Right lobe of liver (tissue), 6 donors: ENCODE measurements around the gene HNRNPA1. TPM values are rescaled to one million over a fixed set of nuclear protein-coding genes. Genes with fewer than 3 reads are reported as not detected.

ENCODE experiments used
- ATAC-seq, 4 donors: fragments of 200-7000 bp; cut with Tn5 transposase; one replicate each; pipeline ENCODE4 v1.9.1; 2020; ENCODE audit warnings: mild to moderate bottlenecking in 4 of 4, moderate library complexity in 4 of 4
- DNase-seq, 3 donors: peaks; one replicate each; pipeline ENCODE4 v3.0.0-alpha.2; 2020
- H3K27ac ChIP-seq, 3 donors: fragments of 200-600 bp; one replicate each; pipeline ENCODE4 v1.8.0; 2022
- H3K27me3 ChIP-seq, 2 donors: fragments of 200-600 bp; one replicate each; pipeline ENCODE4 v1.8.0; 2022
- H3K36me3 ChIP-seq, 4 donors: fragments of 200-600 bp; sonication (generic) in 1 of 4; one replicate each; pipeline versions ENCODE4 v1.5.1 to v1.8.0; 2017 to 2022; ENCODE audit warnings: control low read depth in 1 of 4
- H3K4me1 ChIP-seq, 4 donors: fragments of 200-600 bp; sonication (generic) in 1 of 4; one replicate each; pipeline versions ENCODE4 v1.5.1 to v1.8.0; 2017 to 2022; ENCODE audit warnings: control low read depth in 1 of 4
- H3K4me3 ChIP-seq, 3 donors: fragments of 200-600 bp; one replicate each; pipeline ENCODE4 v1.8.0; 2022
- H3K9me3 ChIP-seq, 4 donors: fragments of 200-600 bp; sonication (generic) in 1 of 4; one replicate each; pipeline versions ENCODE4 v1.5.1 to v1.8.0; 2017 to 2022; ENCODE audit warnings: control low read depth in 1 of 4
- POLR2A ChIP-seq: fragments of 450-650 bp; IDR thresholded peaks from one replicate; pipeline ENCODE4 v1.6.1; 2017; ENCODE audit warnings: antibody characterized with exemption, mild to moderate bottlenecking
- WGBS: methylation state at CpG from one replicate; pipeline ENCODE4 v1.1.6; 2018; ENCODE audit warnings: low coverage, low lambda C conversion rate; ENCODE audit not compliant: insufficient coverage; ENCODE audit errors: missing lambda C conversion rate; 5-methylcytosine and 5-hydroxymethylcytosine counted together
- intact Hi-C, 2 donors: fragments of 100-400 bp; cut with DNase I; formaldehyde crosslinking; loops; one replicate each; pipeline versions ENCODE4 v1.11.2 to v1.14.1; 2022
- total RNA-seq, 6 experiments: library from RNA; depleted of rRNA in 2 of 6; stranded (reverse); fragments of >200 nt in 2 of 6; fragmentation: NEBNext Ultra II Directional in 3 of 6; extraction: Animal tissue kit (Norgen Biotek cat#: 25700) in 3 of 6; gene quantifications; one replicate each; pipeline versions ENCODE4 v1.1.0 to v1.2.4, GENCODE V29; 2016 to 2023
- TF ChIP-seq, protein P1 (sequence below), 4 donors: fragments of 200-600 bp in 3 of 4; fragments of 450-650 bp in 1 of 4; IDR thresholded peaks; one replicate each; pipeline versions ENCODE4 v1.5.1 to v1.8.0; 2016 to 2022; ENCODE audit warnings: antibody characterized with exemption in 4 of 4, mild to moderate bottlenecking in 2 of 4
- donor health status: DM: no; HTN: yes; CAD: no.
- donor health status: DM: no; HTN: no; CAD: no.
- donor health status: DM: no; HTN: no; CAD: no.
- donor health status: DM: no; HTN: yes; CAD: no.
- donor health status: DM: no; HTN: yes; CAD: no.

HNRNPA1 gene
- total RNA-seq, 6 experiments from 2014 or later = 87.3 to 211 (median 161) TPM

DNA sequence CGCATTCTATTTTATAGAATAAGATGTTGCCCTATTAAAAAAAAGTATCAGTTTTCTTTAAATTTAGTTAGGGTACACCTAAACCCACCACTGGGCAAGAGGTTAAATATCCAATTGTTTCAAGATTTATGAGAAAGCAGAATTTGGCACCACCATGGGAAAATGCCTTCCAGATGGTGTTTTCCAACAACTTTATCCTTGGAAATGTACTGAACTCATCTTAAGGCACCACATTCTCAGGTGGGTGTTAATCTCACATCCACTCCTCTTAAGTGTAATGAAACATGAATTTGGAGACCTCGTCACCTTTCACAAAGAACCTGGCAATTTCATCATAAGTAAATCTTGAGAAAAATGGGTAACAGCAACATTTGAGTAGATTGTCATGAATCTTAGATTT is 13.7 kb upstream of the HNRNPA1 start:
- WGBS = 98% methylated on average over 2 of the region's 2 CpGs
- H3K27ac ChIP-seq = no peak overlapping the region
- DNase-seq = no peak
- H3K36me3 ChIP-seq = no peaks in the 10 kb centered on the region
- TF ChIP-seq, protein P1, sequence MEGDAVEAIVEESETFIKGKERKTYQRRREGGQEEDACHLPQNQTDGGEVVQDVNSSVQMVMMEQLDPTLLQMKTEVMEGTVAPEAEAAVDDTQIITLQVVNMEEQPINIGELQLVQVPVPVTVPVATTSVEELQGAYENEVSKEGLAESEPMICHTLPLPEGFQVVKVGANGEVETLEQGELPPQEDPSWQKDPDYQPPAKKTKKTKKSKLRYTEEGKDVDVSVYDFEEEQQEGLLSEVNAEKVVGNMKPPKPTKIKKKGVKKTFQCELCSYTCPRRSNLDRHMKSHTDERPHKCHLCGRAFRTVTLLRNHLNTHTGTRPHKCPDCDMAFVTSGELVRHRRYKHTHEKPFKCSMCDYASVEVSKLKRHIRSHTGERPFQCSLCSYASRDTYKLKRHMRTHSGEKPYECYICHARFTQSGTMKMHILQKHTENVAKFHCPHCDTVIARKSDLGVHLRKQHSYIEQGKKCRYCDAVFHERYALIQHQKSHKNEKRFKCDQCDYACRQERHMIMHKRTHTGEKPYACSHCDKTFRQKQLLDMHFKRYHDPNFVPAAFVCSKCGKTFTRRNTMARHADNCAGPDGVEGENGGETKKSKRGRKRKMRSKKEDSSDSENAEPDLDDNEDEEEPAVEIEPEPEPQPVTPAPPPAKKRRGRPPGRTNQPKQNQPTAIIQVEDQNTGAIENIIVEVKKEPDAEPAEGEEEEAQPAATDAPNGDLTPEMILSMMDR (IDR thresholded peaks at IDR 0.05) = no peak
- TF ChIP-seq POLR2A = no peak
- no peak overlapping the region for H3K4me3 ChIP-seq
- no peak for ATAC-seq
- intact Hi-C loops = no loop called here
- H3K4me1 ChIP-seq = peaks cover 0 to 9% (median 4%) of the 10 kb centered on the region in 4 donors
- no peaks in the 10 kb centered on the region for H3K9me3 ChIP-seq
- H3K27me3 ChIP-seq = no peaks in the 10 kb centered on the region

DNA sequence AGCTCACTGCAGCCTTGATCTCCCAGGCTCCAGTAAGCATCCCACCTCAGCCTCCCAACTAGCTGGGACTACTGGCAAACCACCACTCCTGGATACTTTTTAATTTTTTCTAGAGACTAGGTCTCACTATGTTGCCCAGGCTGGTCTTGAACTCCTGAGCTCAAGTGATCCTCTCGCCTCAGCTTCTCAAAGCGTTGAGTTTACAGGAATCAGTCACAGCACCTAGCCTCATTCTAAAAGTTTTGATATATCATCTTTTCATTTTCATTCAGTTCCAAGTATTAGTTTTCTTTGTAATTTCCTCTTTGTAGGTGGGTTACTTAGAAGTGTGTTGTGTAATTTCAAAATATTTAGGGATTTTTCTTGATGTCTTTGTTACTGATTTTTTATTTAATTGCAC is 10.2 kb upstream of the HNRNPA1 start:
- intact Hi-C loops = no loop called here
- H3K4me1 ChIP-seq = no peaks in the 10 kb centered on the region
- no peak overlapping the region for H3K4me3 ChIP-seq
- H3K27ac ChIP-seq = no peak overlapping the region
- no peak for TF ChIP-seq POLR2A
- TF ChIP-seq, protein P1 (IDR thresholded peaks at IDR 0.05) = no peak
- no peaks in the 10 kb centered on the region for H3K9me3 ChIP-seq
- no peaks in the 10 kb centered on the region for H3K36me3 ChIP-seq
- 93% methylated on average over 2 of the region's 2 CpGs for WGBS
- no peak for ATAC-seq
- no peaks in the 10 kb centered on the region for H3K27me3 ChIP-seq
- DNase-seq = no peak

DNA sequence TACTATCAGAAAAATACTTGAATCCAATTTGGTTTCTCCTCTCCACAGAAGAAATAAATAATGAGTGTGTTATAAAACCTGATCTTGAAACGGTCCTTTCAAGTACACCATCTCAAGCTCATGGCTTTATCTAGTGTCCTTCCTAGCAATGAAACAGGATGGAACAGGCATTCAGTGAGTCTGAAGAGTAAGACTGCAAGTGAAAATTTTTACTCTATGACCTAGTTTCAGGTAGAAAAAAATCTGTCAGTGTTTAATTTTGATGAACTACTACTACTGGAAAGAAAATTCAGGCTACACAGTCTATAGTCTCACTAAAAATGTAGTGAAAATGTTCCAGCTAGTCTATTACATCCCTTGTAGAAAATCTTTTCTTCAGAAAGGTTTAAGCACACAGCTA is 8.3 kb upstream of the HNRNPA1 start:
- no peaks in the 10 kb centered on the region for H3K27me3 ChIP-seq
- DNase-seq (no peak), ATAC-seq (no peak)
- intact Hi-C loops = no loop called here
- no peak overlapping the region for H3K27ac ChIP-seq
- H3K4me3 ChIP-seq = no peak overlapping the region
- TF ChIP-seq, protein P1 (IDR thresholded peaks at IDR 0.05) = no peak
- no peak for TF ChIP-seq POLR2A
- no peaks in the 10 kb centered on the region for H3K9me3 ChIP-seq
- WGBS = 78% methylated on average over 1 of the region's 1 CpG
- H3K36me3 ChIP-seq = no peaks in the 10 kb centered on the region
- no peaks in the 10 kb centered on the region for H3K4me1 ChIP-seq

DNA sequence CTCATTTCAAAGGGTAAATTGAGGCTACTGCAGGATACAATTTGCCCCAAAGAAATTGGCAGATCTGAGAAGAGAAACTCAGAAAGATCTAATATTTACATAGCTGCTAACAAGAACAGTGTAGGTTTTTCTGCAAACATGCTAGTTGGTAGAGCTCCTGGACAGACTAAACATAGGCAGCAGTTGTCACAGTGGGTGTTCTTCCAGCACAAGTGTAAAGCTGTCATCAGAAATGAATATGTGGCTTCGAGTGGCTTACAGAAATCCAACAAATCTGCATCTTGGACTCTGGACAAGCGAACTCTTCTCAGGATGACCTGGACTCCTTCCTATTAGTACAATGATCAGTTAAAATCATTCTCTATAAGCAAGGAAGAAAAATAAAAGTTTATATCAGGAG is 6.5 kb upstream of the HNRNPA1 start:
- DNase-seq = no peak
- H3K36me3 ChIP-seq = no peaks in the 10 kb centered on the region
- no peaks in the 10 kb centered on the region for H3K27me3 ChIP-seq
- ATAC-seq = peak in 1 of 4 donors; percentile 24
- WGBS = 52% methylated on average over 2 of the region's 2 CpGs
- H3K4me3 ChIP-seq = no peak overlapping the region
- TF ChIP-seq, protein P1 (IDR thresholded peaks at IDR 0.05) = no peak
- TF ChIP-seq POLR2A = no peak
- H3K4me1 ChIP-seq = peaks cover 0 to 11% (median 5%) of the 10 kb centered on the region in 4 donors
- no peaks in the 10 kb centered on the region for H3K9me3 ChIP-seq
- intact Hi-C loops = no loop called here
- H3K27ac ChIP-seq = no peak overlapping the region

DNA sequence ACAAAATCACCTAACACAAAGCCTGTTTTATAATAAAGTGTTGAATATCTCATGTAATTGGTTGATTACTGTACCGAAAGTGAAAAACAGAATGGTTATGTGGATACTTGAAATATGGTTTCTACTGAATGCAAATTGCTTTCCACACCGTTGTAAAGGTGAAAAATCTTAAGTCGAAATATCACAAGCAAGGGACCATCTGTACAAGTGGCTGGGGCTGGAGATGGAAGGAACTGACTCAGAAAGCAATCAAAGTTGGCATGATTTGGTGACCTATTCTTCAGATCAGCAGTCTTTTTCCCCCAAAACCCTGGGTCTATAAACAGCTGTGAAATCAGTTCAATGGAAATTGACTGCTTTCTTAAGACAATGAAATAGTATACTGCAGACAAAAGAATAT is 4.2 kb upstream of the HNRNPA1 start:
- H3K27me3 ChIP-seq = no peaks in the 10 kb centered on the region
- intact Hi-C loops = no loop called here
- ATAC-seq = no peak
- H3K4me1 ChIP-seq = peaks cover 0 to 12% (median 5%) of the 10 kb centered on the region in 4 donors
- no peaks in the 10 kb centered on the region for H3K9me3 ChIP-seq
- H3K4me3 ChIP-seq = no peak overlapping the region
- peaks cover 0 to under 1% (median under 1%) of the 10 kb centered on the region in 4 donors for H3K36me3 ChIP-seq
- no peak for DNase-seq
- TF ChIP-seq POLR2A = no peak
- TF ChIP-seq, protein P1 (IDR thresholded peaks at IDR 0.05) = no peak
- H3K27ac ChIP-seq = no peak overlapping the region
- 88% methylated on average over 3 of the region's 3 CpGs for WGBS
